Sigmoid colon (tissue), 3 donors: ENCODE data around the gene FGF22.

Experiments used
- CTCF ChIP-seq, 4 experiments: fragments of 450-650 bp in 3 of 4; fragments of 200-600 bp in 1 of 4; IDR thresholded peaks; one replicate each; pipeline ENCODE4 v1.5.1; 2016 to 2019; ENCODE audit warnings: antibody characterized with exemption in 4 of 4, mild to moderate bottlenecking in 3 of 4, moderate library complexity in 2 of 4
- POLR2A ChIP-seq, 2 donors: fragments of 450-650 bp; IDR thresholded peaks; one replicate each; pipeline ENCODE4 v1.6.1; 2016; ENCODE audit warnings: antibody characterized with exemption in 2 of 2, mild to moderate bottlenecking in 2 of 2, moderate library complexity in 2 of 2

- TF ChIP-seq POLR2A (IDR thresholded peaks at IDR 0.05) (no peak), CTCF (IDR thresholded peaks at IDR 0.05) (no peak)
Measured at GRCh38 chr19:625257-625656, 14.4 kb upstream of the FGF22 start.
